Subcutaneous adipose tissue (tissue), 4 donors: ENCODE results near the gene JADE1. TPM values are rescaled to one million over a fixed set of nuclear protein-coding genes. Genes with fewer than 3 reads are reported as not detected.

Experiments used
- CTCF ChIP-seq: fragments of 450-650 bp; IDR thresholded peaks from one replicate; pipeline ENCODE4 v1.5.1; 2016; ENCODE audit warnings: low read depth, mild to moderate bottlenecking, control low read depth, antibody characterized with exemption, moderate library complexity
- total RNA-seq, 4 donors: library from RNA; depleted of rRNA; stranded (reverse); fragments of >200 nt; gene quantifications; one replicate each; pipeline ENCODE4 v1.1.0, GENCODE V29; 2016

Gene JADE1
- total RNA-seq, 4 donors from 2014 or later: 56.9 to 100.0 (median 67.1) TPM

DNA sequence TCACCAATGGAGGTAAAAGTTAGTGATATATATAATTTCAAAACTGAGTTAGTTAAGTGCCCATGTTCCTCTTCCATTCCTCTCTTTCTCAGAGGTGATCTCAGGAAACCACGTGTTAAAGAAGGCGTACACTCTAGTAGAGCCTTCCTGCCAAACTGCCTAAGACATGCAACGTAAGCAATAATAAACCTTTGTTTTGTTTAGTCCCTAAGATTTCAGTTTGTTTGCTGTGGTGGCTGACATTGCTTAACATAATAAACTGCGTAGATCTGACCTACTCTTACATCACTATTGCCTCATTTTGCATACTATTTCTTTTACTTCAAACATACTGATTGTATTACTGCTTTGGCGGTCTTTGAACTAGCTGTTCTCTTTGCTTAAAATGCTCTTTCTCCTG is 99.2 kb downstream of the JADE1 start:
- TF ChIP-seq CTCF: no peak

DNA sequence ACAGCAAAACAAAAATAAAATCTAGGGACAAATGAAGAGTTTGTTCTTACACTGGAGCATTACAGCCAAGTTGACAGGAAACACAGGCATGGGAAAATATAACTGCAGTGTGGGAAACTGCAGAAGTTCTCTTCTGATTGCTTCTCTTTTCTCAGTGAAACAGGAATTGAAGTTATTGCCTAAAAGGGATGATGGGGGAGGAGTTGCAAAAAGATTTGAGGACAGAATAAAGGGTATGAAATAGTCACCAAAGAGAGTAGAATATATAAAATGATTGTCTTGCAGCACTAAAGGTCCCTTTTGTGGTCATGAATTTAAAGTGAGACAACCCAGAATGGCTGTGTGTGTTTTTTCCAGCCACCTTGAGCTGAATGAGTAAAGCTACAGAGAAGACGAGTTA is 103.7 kb downstream of the JADE1 start:
- TF ChIP-seq CTCF: no peak

DNA sequence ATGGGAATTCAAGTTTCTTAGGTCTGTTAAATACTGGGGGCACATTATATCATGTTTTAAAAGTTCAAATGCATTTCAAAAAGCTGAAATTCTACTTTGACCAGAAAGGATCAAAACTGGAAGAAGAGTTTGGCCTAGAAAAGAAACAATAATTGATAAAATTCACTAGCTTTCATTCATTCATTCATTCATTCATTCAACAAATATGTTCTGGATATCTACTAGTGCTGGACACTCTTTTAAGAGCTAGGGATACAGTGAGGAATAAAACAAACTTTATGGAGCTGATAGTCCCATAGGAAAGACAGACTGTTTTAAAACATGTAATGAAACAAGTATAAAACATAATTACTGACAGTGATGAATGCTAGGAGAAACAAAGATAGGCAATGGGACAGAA is 106.0 kb downstream of the JADE1 start:
- no peak for TF ChIP-seq CTCF

GRCh38 chr4:128916832-128917231 is 107.3 kb downstream of the JADE1 start:
- TF ChIP-seq CTCF: no peak

- no peak for TF ChIP-seq CTCF
These were observed 108.3 kb downstream of the JADE1 start for GRCh38 chr4:128917781-128918180.

GRCh38 chr4:128921954-128922353 is 112.5 kb downstream of the JADE1 start:
- TF ChIP-seq CTCF: no peak
